ENCODE data around the gene SYVN1.
"Not testable (repeated sequence)": the region's sequence is repeated elsewhere in the genome, so short reads cannot be mapped to it uniquely, and the experiment has no call there.

SYVN1 gene

GRCh38 chr11:65119670-65119995 lies 14.7 kb downstream of the SYVN1 start:
- Histone ChIP-seq H3K27ac (ENCODE audit: low read depth, low read length) (peak overlapping the region; percentile 79), H3K36me3 (ENCODE audit: control insufficient read depth in 5 of 5, insufficient read depth in 5 of 5, low read length in 5 of 5) (peaks cover 0 to 42% (median 37%) of the 10 kb centered on the region in 5 donors), H3K4me3 (ENCODE audit: low read depth in 1 of 5, low read length in 5 of 5) (no peak overlapping the region), H3K4me1 (ENCODE audit: control insufficient read depth in 5 of 5, insufficient read depth in 5 of 5, low read length in 5 of 5) (peaks cover 6 to 50% (median 42%) of the 10 kb centered on the region in 5 donors), H3K9ac (ENCODE audit: low read length in 5 of 5) (peak overlapping the region in 3 of 5 donors; percentile 1 to 44 (median 31)), H3K27me3 (ENCODE audit: control insufficient read depth in 5 of 5, insufficient read depth in 4 of 5, low read length in 5 of 5) (no peaks in the 10 kb centered on the region), H3K9me3 (ENCODE audit: control insufficient read depth in 5 of 5, low read length in 5 of 5) (no peaks in the 10 kb centered on the region)

GRCh38 chr11:65118891-65119669 lies 15.2 kb downstream of the SYVN1 start:
- not testable (repeated sequence) for H3K4me3 ChIP-seq (ENCODE audit: low read depth in 1 of 5, low read length in 5 of 5); H3K9ac ChIP-seq (ENCODE audit: low read length in 5 of 5); H3K27me3 ChIP-seq (ENCODE audit: control insufficient read depth in 5 of 5, insufficient read depth in 4 of 5, low read length in 5 of 5); H3K9me3 ChIP-seq (ENCODE audit: control insufficient read depth in 5 of 5, low read length in 5 of 5)
- H3K36me3 ChIP-seq (ENCODE audit: control insufficient read depth in 5 of 5, insufficient read depth in 5 of 5, low read length in 5 of 5), result peaks cover 0 to 43% (median 32%) of the 10 kb centered on the region in 5 donors
- peak overlapping the region; percentile 86 for H3K27ac ChIP-seq (ENCODE audit: low read depth, low read length)
- peaks cover 6 to 51% (median 42%) of the 10 kb centered on the region in 5 donors for H3K4me1 ChIP-seq (ENCODE audit: control insufficient read depth in 5 of 5, insufficient read depth in 5 of 5, low read length in 5 of 5)

- H3K27ac ChIP-seq (ENCODE audit: low read depth, low read length), result peak overlapping the region; percentile 86
- H3K36me3 ChIP-seq (ENCODE audit: control insufficient read depth in 5 of 5, insufficient read depth in 5 of 5, low read length in 5 of 5), result peaks cover 0 to 43% (median 31%) of the 10 kb centered on the region in 5 donors
- H3K4me3 ChIP-seq (ENCODE audit: low read depth in 1 of 5, low read length in 5 of 5), result peak overlapping the region in 1 of 5 donors; percentile 90
- H3K4me1 ChIP-seq (ENCODE audit: control insufficient read depth in 5 of 5, insufficient read depth in 5 of 5, low read length in 5 of 5), result peaks cover 6 to 58% (median 45%) of the 10 kb centered on the region in 5 donors
- H3K27me3 ChIP-seq (ENCODE audit: control insufficient read depth in 5 of 5, insufficient read depth in 4 of 5, low read length in 5 of 5), result no peaks in the 10 kb centered on the region
- H3K9me3 ChIP-seq (ENCODE audit: control insufficient read depth in 5 of 5, low read length in 5 of 5), result no peaks in the 10 kb centered on the region
- no peak overlapping the region for H3K9ac ChIP-seq (ENCODE audit: low read length in 5 of 5)
Observed at GRCh38 chr11:65118097-65118837, 16.1 kb downstream of the SYVN1 start.

GRCh38 chr11:65117206-65118096 lies 16.9 kb downstream of the SYVN1 start, which contains the start of gene ZNHIT2:
Gene ZNHIT2, minus strand, starts transcription at chr11:65117701. Its CDS starts 48 bp downstream, at chr11:65117653.
- Histone ChIP-seq H3K9ac (ENCODE audit: low read length in 5 of 5) (peak within 1 kb of the TSS in 4 of 5 donors; percentile 84 to 92 (median 90)), H3K4me1 (ENCODE audit: control insufficient read depth in 5 of 5, insufficient read depth in 5 of 5, low read length in 5 of 5) (peaks cover 6 to 58% (median 45%) of the 10 kb centered on the region in 5 donors), H3K27me3 (ENCODE audit: control insufficient read depth in 5 of 5, insufficient read depth in 4 of 5, low read length in 5 of 5) (no peaks in the 10 kb centered on the region), H3K4me3 (ENCODE audit: low read depth in 1 of 5, low read length in 5 of 5) (peak within 1 kb of the TSS in 4 of 5 donors; percentile 79 to 95 (median 92)), H3K36me3 (ENCODE audit: control insufficient read depth in 5 of 5, insufficient read depth in 5 of 5, low read length in 5 of 5) (peaks cover 0 to 43% (median 31%) of the 10 kb centered on the region in 5 donors), H3K9me3 (ENCODE audit: control insufficient read depth in 5 of 5, low read length in 5 of 5) (no peaks in the 10 kb centered on the region), H3K27ac (ENCODE audit: low read depth, low read length) (peak within 1 kb of the TSS; percentile 86)

GRCh38 chr11:65116370-65117205 lies 17.7 kb downstream of the SYVN1 start:
- no peaks in the 10 kb centered on the region for H3K27me3 ChIP-seq (ENCODE audit: control insufficient read depth in 5 of 5, insufficient read depth in 4 of 5, low read length in 5 of 5)
- H3K9ac ChIP-seq (ENCODE audit: low read length in 5 of 5), result peak overlapping the region in 4 of 5 donors; percentile 84 to 92 (median 90)
- peaks cover 6 to 62% (median 48%) of the 10 kb centered on the region in 5 donors for H3K4me1 ChIP-seq (ENCODE audit: control insufficient read depth in 5 of 5, insufficient read depth in 5 of 5, low read length in 5 of 5)
- H3K9me3 ChIP-seq (ENCODE audit: control insufficient read depth in 5 of 5, low read length in 5 of 5), result no peaks in the 10 kb centered on the region
- peaks cover 0 to 43% (median 31%) of the 10 kb centered on the region in 5 donors for H3K36me3 ChIP-seq (ENCODE audit: control insufficient read depth in 5 of 5, insufficient read depth in 5 of 5, low read length in 5 of 5)
- peak overlapping the region in 4 of 5 donors; percentile 79 to 95 (median 92) for H3K4me3 ChIP-seq (ENCODE audit: low read depth in 1 of 5, low read length in 5 of 5)
- peak overlapping the region; percentile 86 for H3K27ac ChIP-seq (ENCODE audit: low read depth, low read length)

GRCh38 chr11:65115361-65116082 lies 18.8 kb downstream of the SYVN1 start:
- Histone ChIP-seq H3K36me3 (ENCODE audit: control insufficient read depth in 5 of 5, insufficient read depth in 5 of 5, low read length in 5 of 5) (peaks cover 0 to 39% (median 26%) of the 10 kb centered on the region in 5 donors), H3K27ac (ENCODE audit: low read depth, low read length) (no peak overlapping the region), H3K4me3 (ENCODE audit: low read depth in 1 of 5, low read length in 5 of 5) (no peak overlapping the region), H3K9ac (ENCODE audit: low read length in 5 of 5) (no peak overlapping the region), H3K4me1 (ENCODE audit: control insufficient read depth in 5 of 5, insufficient read depth in 5 of 5, low read length in 5 of 5) (peaks cover 4 to 62% (median 49%) of the 10 kb centered on the region in 5 donors), H3K9me3 (ENCODE audit: control insufficient read depth in 5 of 5, low read length in 5 of 5) (no peaks in the 10 kb centered on the region), H3K27me3 (ENCODE audit: control insufficient read depth in 5 of 5, insufficient read depth in 4 of 5, low read length in 5 of 5) (no peaks in the 10 kb centered on the region)

GRCh38 chr11:65114538-65115171 lies 19.7 kb downstream of the SYVN1 start:
- no peaks in the 10 kb centered on the region for H3K9me3 ChIP-seq (ENCODE audit: control insufficient read depth in 5 of 5, low read length in 5 of 5)
- no peak overlapping the region for H3K4me3 ChIP-seq (ENCODE audit: low read depth in 1 of 5, low read length in 5 of 5)
- H3K9ac ChIP-seq (ENCODE audit: low read length in 5 of 5), result no peak overlapping the region
- H3K27me3 ChIP-seq (ENCODE audit: control insufficient read depth in 5 of 5, insufficient read depth in 4 of 5, low read length in 5 of 5), result no peaks in the 10 kb centered on the region
- peaks cover 0 to 34% (median 21%) of the 10 kb centered on the region in 5 donors for H3K36me3 ChIP-seq (ENCODE audit: control insufficient read depth in 5 of 5, insufficient read depth in 5 of 5, low read length in 5 of 5)
- H3K4me1 ChIP-seq (ENCODE audit: control insufficient read depth in 5 of 5, insufficient read depth in 5 of 5, low read length in 5 of 5), result peaks cover 4 to 67% (median 49%) of the 10 kb centered on the region in 5 donors
- H3K27ac ChIP-seq (ENCODE audit: low read depth, low read length), result no peak overlapping the region

- H3K4me3 ChIP-seq (ENCODE audit: low read depth in 1 of 5, low read length in 5 of 5), result no peak overlapping the region
- peaks cover 0 to 34% (median 28%) of the 10 kb centered on the region in 5 donors for H3K36me3 ChIP-seq (ENCODE audit: control insufficient read depth in 5 of 5, insufficient read depth in 5 of 5, low read length in 5 of 5)
- H3K9ac ChIP-seq (ENCODE audit: low read length in 5 of 5), result no peak overlapping the region
- no peaks in the 10 kb centered on the region for H3K9me3 ChIP-seq (ENCODE audit: control insufficient read depth in 5 of 5, low read length in 5 of 5)
- no peaks in the 10 kb centered on the region for H3K27me3 ChIP-seq (ENCODE audit: control insufficient read depth in 5 of 5, insufficient read depth in 4 of 5, low read length in 5 of 5)
- peaks cover 4 to 67% (median 49%) of the 10 kb centered on the region in 5 donors for H3K4me1 ChIP-seq (ENCODE audit: control insufficient read depth in 5 of 5, insufficient read depth in 5 of 5, low read length in 5 of 5)
- H3K27ac ChIP-seq (ENCODE audit: low read depth, low read length), result no peak overlapping the region
Observed at GRCh38 chr11:65113839-65114238, 20.5 kb downstream of the SYVN1 start.
